ENCODE results near the gene PTPRT. TPM values are rescaled to one million over a fixed set of nuclear protein-coding genes. Genes with fewer than 3 reads are reported as not detected.

Gene PTPRT
- total RNA-seq, 1 donor from 2014 or later: 45.0 TPM

- DNase-seq (ENCODE audit: low spot score): no peak
Measured at GRCh38 chr20:42472198-42472597, 717.5 kb downstream of the PTPRT start.

- no peak for DNase-seq (ENCODE audit: low spot score)
Measured at GRCh38 chr20:42461965-42462593, 727.6 kb downstream of the PTPRT start.

- no peak for DNase-seq (ENCODE audit: low spot score)
Measured at GRCh38 chr20:42461291-42461690, 728.4 kb downstream of the PTPRT start.

GRCh38 chr20:42447270-42447669, 742.4 kb downstream of the PTPRT start:
- DNase-seq (ENCODE audit: low spot score): no peak

- no peak for DNase-seq (ENCODE audit: low spot score)
Measured at GRCh38 chr20:42444799-42445198, 744.9 kb downstream of the PTPRT start.

- DNase-seq (ENCODE audit: low spot score): no peak
Measured at GRCh38 chr20:42443200-42443599, 746.5 kb downstream of the PTPRT start.

- no peak for DNase-seq (ENCODE audit: low spot score)
Measured at GRCh38 chr20:42442716-42443115, 747.0 kb downstream of the PTPRT start.

GRCh38 chr20:42441864-42442331, 747.8 kb downstream of the PTPRT start:
- DNase-seq (ENCODE audit: low spot score): no peak

GRCh38 chr20:42441196-42441863, 748.4 kb downstream of the PTPRT start:
- DNase-seq (ENCODE audit: low spot score): no peak

- no peak for DNase-seq (ENCODE audit: low spot score)
Measured at GRCh38 chr20:42435230-42435629, 754.5 kb downstream of the PTPRT start.

- no peak for DNase-seq (ENCODE audit: low spot score)
Measured at GRCh38 chr20:42432496-42433334, 757.0 kb downstream of the PTPRT start.

GRCh38 chr20:42430598-42430997, 759.1 kb downstream of the PTPRT start:
- no peak for DNase-seq (ENCODE audit: low spot score)

GRCh38 chr20:42429761-42430458, 759.8 kb downstream of the PTPRT start:
- no peak for DNase-seq (ENCODE audit: low spot score)

GRCh38 chr20:42419814-42420532, 769.7 kb downstream of the PTPRT start:
- DNase-seq (ENCODE audit: low spot score): no peak

- DNase-seq (ENCODE audit: low spot score): no peak
Measured at GRCh38 chr20:42406826-42407225, 782.9 kb downstream of the PTPRT start.

- no peak for DNase-seq (ENCODE audit: low spot score)
Measured at GRCh38 chr20:42402455-42402854, 787.3 kb downstream of the PTPRT start.

- DNase-seq (ENCODE audit: low spot score): no peak
Measured at GRCh38 chr20:42401613-42402012, 788.1 kb downstream of the PTPRT start.

GRCh38 chr20:42399802-42400201, 789.9 kb downstream of the PTPRT start:
- DNase-seq (ENCODE audit: low spot score): no peak

- DNase-seq (ENCODE audit: low spot score): no peak
Measured at GRCh38 chr20:42392442-42392841, 797.3 kb downstream of the PTPRT start.

GRCh38 chr20:42391807-42392206, 797.9 kb downstream of the PTPRT start:
- no peak for DNase-seq (ENCODE audit: low spot score)

- no peak for DNase-seq (ENCODE audit: low spot score)
Measured at GRCh38 chr20:42380287-42380686, 809.4 kb downstream of the PTPRT start.

All from mucosa of gallbladder (tissue), 1 donor.